Fibroblast of the conjunctiva (primary cell): ENCODE results near the gene GSE1.
A peak's percentile ranks its signal among the peaks of the same experiment; 100 is the strongest.

Experiments used
- DNase-seq: peaks from one replicate; pipeline ENCODE4 v3.0.0-alpha.2; 2010; ENCODE audit warnings: low read depth

GSE1 gene

GRCh38 chr16:85650135-85650843 is 37.2 kb downstream of the GSE1 start:
- DNase-seq, result no peak

- no peak for DNase-seq
Measured at GRCh38 chr16:85650844-85651628, 37.9 kb downstream of the GSE1 start.

GRCh38 chr16:85651629-85652430 is 38.7 kb downstream of the GSE1 start:
- DNase-seq, result no peak

GRCh38 chr16:85652431-85653221 is 39.5 kb downstream of the GSE1 start:
- peak; percentile 20 for DNase-seq

- no peak for DNase-seq
Measured at GRCh38 chr16:85653290-85653891, 40.3 kb downstream of the GSE1 start.

GRCh38 chr16:85654251-85655095 is 41.4 kb downstream of the GSE1 start:
- DNase-seq, result no peak

GRCh38 chr16:85655216-85656129 is 42.4 kb downstream of the GSE1 start:
- DNase-seq, result no peak

GRCh38 chr16:85656351-85657266 is 43.5 kb downstream of the GSE1 start:
- DNase-seq, result no peak

GRCh38 chr16:85657267-85657650 is 44.1 kb downstream of the GSE1 start:
- DNase-seq, result no peak

GRCh38 chr16:85657996-85658395 is 44.9 kb downstream of the GSE1 start:
- no peak for DNase-seq

GRCh38 chr16:85658504-85659326 is 45.6 kb downstream of the GSE1 start:
- no peak for DNase-seq

- DNase-seq, result no peak
Measured at GRCh38 chr16:85659336-85659735, 46.2 kb downstream of the GSE1 start.

GRCh38 chr16:85659805-85660511 is 46.8 kb downstream of the GSE1 start:
- DNase-seq, result peak; percentile 38

- DNase-seq, result no peak
Measured at GRCh38 chr16:85660843-85661739, 48.0 kb downstream of the GSE1 start.

GRCh38 chr16:85661740-85662481 is 48.8 kb downstream of the GSE1 start:
- no peak for DNase-seq
